ENCODE measurements around the gene TENM4.

TENM4 gene

DNA sequence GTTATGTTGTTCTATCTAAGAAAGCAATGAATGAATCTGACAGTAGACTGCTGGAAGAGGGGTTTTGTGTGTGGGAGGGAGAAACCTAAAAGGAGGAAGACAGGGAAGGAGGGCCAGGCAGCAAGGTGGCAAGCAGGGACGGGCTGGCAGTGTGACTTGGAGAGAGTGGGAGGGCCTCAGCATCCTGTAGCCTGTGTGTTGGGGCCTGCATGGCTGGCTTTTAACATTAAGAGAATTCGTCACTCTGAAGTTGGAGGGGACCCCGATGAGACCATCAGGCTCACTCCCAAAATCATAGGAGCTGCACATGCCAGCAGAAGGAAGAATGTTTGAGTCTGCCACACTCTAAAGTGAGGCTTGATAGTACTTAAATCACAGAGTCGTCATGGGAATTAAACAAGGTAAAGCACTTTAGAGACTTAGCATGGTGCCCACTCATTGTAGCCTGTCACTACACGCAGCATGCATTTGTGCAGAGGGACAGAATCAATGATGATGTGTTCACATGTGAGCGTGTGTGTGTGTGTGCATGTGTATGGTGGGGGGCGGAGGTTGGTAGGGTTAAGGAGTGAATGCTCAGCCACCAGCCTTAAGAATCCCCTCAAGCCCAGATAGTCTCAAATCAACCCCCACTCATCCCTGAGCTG, 199.5 kb downstream of the TENM4 start:
- TF ChIP-seq, protein P1, sequence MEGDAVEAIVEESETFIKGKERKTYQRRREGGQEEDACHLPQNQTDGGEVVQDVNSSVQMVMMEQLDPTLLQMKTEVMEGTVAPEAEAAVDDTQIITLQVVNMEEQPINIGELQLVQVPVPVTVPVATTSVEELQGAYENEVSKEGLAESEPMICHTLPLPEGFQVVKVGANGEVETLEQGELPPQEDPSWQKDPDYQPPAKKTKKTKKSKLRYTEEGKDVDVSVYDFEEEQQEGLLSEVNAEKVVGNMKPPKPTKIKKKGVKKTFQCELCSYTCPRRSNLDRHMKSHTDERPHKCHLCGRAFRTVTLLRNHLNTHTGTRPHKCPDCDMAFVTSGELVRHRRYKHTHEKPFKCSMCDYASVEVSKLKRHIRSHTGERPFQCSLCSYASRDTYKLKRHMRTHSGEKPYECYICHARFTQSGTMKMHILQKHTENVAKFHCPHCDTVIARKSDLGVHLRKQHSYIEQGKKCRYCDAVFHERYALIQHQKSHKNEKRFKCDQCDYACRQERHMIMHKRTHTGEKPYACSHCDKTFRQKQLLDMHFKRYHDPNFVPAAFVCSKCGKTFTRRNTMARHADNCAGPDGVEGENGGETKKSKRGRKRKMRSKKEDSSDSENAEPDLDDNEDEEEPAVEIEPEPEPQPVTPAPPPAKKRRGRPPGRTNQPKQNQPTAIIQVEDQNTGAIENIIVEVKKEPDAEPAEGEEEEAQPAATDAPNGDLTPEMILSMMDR (IDR thresholded peaks at IDR 0.05; ENCODE audit: control extremely low read depth, extremely low read depth, low read depth, missing control alignments), result no peak
- ChIA-PET CTCF (no interaction called here), POLR2A (no interaction called here)
- no peak for DNase-seq (ENCODE audit: extremely low spot score)

- no peak for DNase-seq (ENCODE audit: extremely low spot score)
- POLR2A ChIA-PET, result no interaction called here
- CTCF ChIA-PET, result no interaction called here
- TF ChIP-seq, protein P1 (IDR thresholded peaks at IDR 0.05; ENCODE audit: control extremely low read depth, extremely low read depth, low read depth, missing control alignments), result no peak
Observed at GRCh38 chr11:79237703-79238102, 203.1 kb downstream of the TENM4 start.

DNA sequence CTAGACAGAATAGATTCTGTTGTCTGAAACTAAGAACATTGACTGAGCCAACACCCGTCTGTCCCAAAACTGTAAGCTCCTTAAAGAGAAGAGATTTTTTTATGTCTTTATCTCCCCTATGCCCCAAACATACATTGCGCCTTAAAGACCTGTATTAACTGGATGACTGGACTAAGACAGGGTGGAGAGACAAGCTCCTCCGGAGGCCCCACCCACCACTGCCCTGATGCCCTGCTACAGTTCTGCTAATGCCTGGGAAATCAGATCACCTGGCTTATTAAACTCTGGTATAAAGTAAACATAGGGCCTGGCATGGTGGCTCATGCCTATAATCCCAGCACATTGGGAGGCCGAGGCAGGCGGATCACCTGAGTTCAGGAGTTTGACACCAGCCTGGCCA, 203.7 kb downstream of the TENM4 start:
- TF ChIP-seq, protein P1 (IDR thresholded peaks at IDR 0.05; ENCODE audit: control extremely low read depth, extremely low read depth, low read depth, missing control alignments), result no peak
- no peak for DNase-seq (ENCODE audit: extremely low spot score)
- ChIA-PET POLR2A (no interaction called here), CTCF (no interaction called here)

- DNase-seq (ENCODE audit: extremely low spot score), result no peak
- ChIA-PET CTCF (no interaction called here), POLR2A (no interaction called here)
- TF ChIP-seq, protein P1 (IDR thresholded peaks at IDR 0.05; ENCODE audit: control extremely low read depth, extremely low read depth, low read depth, missing control alignments), result no peak
Observed at GRCh38 chr11:79236541-79236971, 204.3 kb downstream of the TENM4 start.

GRCh38 chr11:79235696-79236095, 205.1 kb downstream of the TENM4 start:
- TF ChIP-seq, protein P1 (IDR thresholded peaks at IDR 0.05; ENCODE audit: control extremely low read depth, extremely low read depth, low read depth, missing control alignments), result no peak
- CTCF ChIA-PET, result interaction anchor here (1.1 kb wide), 1 partner anchor 590 kb away, joined by 3 read pairs; no protein-coding TSS in a partner anchor
- POLR2A ChIA-PET, result no interaction called here
- no peak for DNase-seq (ENCODE audit: extremely low spot score)

- TF ChIP-seq, protein P1 (IDR thresholded peaks at IDR 0.05; ENCODE audit: control extremely low read depth, extremely low read depth, low read depth, missing control alignments), result no peak
- ChIA-PET CTCF (interaction anchor here (1.2 to 2.0 kb wide), 2 partner anchors 12 to 13 kb away, joined by 3 to 9 read pairs; no protein-coding TSS in a partner anchor), POLR2A (no interaction called here)
- no peak for DNase-seq (ENCODE audit: extremely low spot score)
Observed at GRCh38 chr11:79232346-79232745, 208.5 kb downstream of the TENM4 start.
